Stomach (tissue), 9 donors: Measurements from ENCODE around the gene TIGD4. TPM values are rescaled to one million over a fixed set of nuclear protein-coding genes. Genes with fewer than 3 reads are reported as not detected.

ENCODE experiments used
- DNase-seq, 2 donors: peaks; one replicate each; pipeline versions ENCODE4 v3.0.0 to v3.0.0-alpha.2; 2013 to 2019
- H3K27ac ChIP-seq, 5 donors: fragments of 200-600 bp in 4 of 5; sonication (generic) in 4 of 5; one replicate each; pipeline ENCODE4 v1.5.1; 2013 to 2019; ENCODE audit warnings: mild to moderate bottlenecking in 1 of 5, moderate library complexity in 1 of 5
- H3K27me3 ChIP-seq, 3 donors: fragments of 200-600 bp; sonication (generic); one replicate each; pipeline ENCODE4 v1.5.1; 2017 to 2019; ENCODE audit warnings: mixed run types in 1 of 3
- H3K36me3 ChIP-seq, 4 donors: fragments of 200-600 bp; sonication (generic); 1 replicate in 3 of 4; 2 replicates in 1 of 4; pipeline ENCODE4 v1.5.1; 2016 to 2019
- H3K4me1 ChIP-seq, 4 donors: fragments of 200-600 bp; sonication (generic); one replicate each; pipeline ENCODE4 v1.5.1; 2016 to 2019
- H3K4me3 ChIP-seq, 4 donors: fragments of 200-600 bp; sonication (generic) in 3 of 4; one replicate each; pipeline ENCODE4 v1.5.1; 2016 to 2019; ENCODE audit warnings: mild to moderate bottlenecking in 1 of 4
- H3K9me3 ChIP-seq, 4 donors: fragments of 200-600 bp; sonication (generic); one replicate each; pipeline ENCODE4 v1.5.1; 2016 to 2019
- EP300 ChIP-seq: sonication (generic); formaldehyde crosslinking; IDR thresholded peaks from one replicate; pipeline ENCODE4 v1.6.1; 2017; ENCODE audit warnings: antibody characterized with exemption
- POLR2A ChIP-seq, 4 donors: fragments of 450-650 bp; IDR thresholded peaks; one replicate each; pipeline ENCODE4 v1.6.1; 2016; ENCODE audit warnings: antibody characterized with exemption in 4 of 4, control low read depth in 2 of 4, mild to moderate bottlenecking in 1 of 4, moderate library complexity in 1 of 4
- POLR2AphosphoS5 ChIP-seq, 3 donors: sonication (generic); formaldehyde crosslinking; IDR thresholded peaks; one replicate each; pipeline ENCODE4 v1.6.1; 2016; ENCODE audit warnings: antibody characterized with exemption in 3 of 3
- WGBS, 5 donors: extraction: QIAGEN DNeasy Blood & Tissue Kit in 3 of 5; methylation state at CpG; one replicate each; pipeline versions ENCODE4 v1.1.5 to v1.1.7; 2013 to 2018; 5-methylcytosine and 5-hydroxymethylcytosine counted together
- intact Hi-C: fragments of 100-400 bp; cut with DNase I; formaldehyde crosslinking; loops from one replicate; pipeline ENCODE4 v1.15.1; 2023; ENCODE audit warnings: low total_unique reads
- polyA plus RNA-seq, 3 donors: library from polyadenylated mRNA; stranded (reverse); fragments of 200-250 nt; gene quantifications; one replicate each; pipeline ENCODE4 v1.2.3, GENCODE V29; 2013
- total RNA-seq, 5 donors: library from RNA; depleted of rRNA; stranded (reverse); fragments of >200 nt; gene quantifications; one replicate each; pipeline versions ENCODE4 v1.1.0 to v1.2.3, GENCODE V29; 2014 to 2016
- TF ChIP-seq, protein P1 (sequence below), 7 experiments: fragments of 450-650 bp in 4 of 7; fragments of 200-600 bp in 3 of 7; sonication (generic) in 3 of 7; IDR thresholded peaks; one replicate each; pipeline ENCODE4 v1.5.1; 2016 to 2019; ENCODE audit warnings: antibody characterized with exemption in 7 of 7, control low read depth in 2 of 7, mild to moderate bottlenecking in 1 of 7
- donor health status: healthy with polysubstance abuse.
- donor health status: Bipolar disorder and iron deficiency.
- donor health status: healthy.

TIGD4 gene
- total and polyA plus RNA-seq, 8 donors = 0.20 to 4.1 (median 0.72) TPM; not detected in 4

DNA sequence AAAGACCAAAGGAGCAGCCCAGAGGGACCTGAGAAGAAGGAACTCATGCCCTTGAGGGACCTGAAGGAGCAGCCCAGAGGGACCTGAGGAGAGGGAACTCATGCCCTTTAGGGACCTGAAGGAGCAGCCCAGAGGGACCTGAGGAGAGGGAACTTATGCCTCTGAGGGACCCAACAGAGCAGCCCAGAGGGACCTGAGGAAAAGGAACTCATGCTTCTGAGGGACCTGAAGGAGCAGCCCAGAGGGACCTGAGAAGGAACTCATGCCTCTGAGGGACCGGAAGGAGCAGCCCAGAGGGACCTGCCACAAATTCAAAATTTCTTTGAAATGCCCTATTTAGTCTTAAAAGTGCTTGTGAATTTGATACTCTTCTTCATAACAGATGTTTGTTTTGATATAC is 51.2 kb downstream of the TIGD4 start:
- H3K27me3 ChIP-seq = no peaks in the 10 kb centered on the region
- no peaks in the 10 kb centered on the region for H3K36me3 ChIP-seq
- H3K4me1 ChIP-seq = no peaks in the 10 kb centered on the region
- TF ChIP-seq, protein P1, sequence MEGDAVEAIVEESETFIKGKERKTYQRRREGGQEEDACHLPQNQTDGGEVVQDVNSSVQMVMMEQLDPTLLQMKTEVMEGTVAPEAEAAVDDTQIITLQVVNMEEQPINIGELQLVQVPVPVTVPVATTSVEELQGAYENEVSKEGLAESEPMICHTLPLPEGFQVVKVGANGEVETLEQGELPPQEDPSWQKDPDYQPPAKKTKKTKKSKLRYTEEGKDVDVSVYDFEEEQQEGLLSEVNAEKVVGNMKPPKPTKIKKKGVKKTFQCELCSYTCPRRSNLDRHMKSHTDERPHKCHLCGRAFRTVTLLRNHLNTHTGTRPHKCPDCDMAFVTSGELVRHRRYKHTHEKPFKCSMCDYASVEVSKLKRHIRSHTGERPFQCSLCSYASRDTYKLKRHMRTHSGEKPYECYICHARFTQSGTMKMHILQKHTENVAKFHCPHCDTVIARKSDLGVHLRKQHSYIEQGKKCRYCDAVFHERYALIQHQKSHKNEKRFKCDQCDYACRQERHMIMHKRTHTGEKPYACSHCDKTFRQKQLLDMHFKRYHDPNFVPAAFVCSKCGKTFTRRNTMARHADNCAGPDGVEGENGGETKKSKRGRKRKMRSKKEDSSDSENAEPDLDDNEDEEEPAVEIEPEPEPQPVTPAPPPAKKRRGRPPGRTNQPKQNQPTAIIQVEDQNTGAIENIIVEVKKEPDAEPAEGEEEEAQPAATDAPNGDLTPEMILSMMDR (IDR thresholded peaks at IDR 0.05) = no peak
- H3K4me3 ChIP-seq = no peak overlapping the region
- no peak for DNase-seq
- no peaks in the 10 kb centered on the region for H3K9me3 ChIP-seq
- no peak overlapping the region for H3K27ac ChIP-seq
- 69 to 97% (median 94%) methylated on average over 1 of the region's 1 CpG for WGBS, 5 donors
- intact Hi-C loops = no loop called here

DNA sequence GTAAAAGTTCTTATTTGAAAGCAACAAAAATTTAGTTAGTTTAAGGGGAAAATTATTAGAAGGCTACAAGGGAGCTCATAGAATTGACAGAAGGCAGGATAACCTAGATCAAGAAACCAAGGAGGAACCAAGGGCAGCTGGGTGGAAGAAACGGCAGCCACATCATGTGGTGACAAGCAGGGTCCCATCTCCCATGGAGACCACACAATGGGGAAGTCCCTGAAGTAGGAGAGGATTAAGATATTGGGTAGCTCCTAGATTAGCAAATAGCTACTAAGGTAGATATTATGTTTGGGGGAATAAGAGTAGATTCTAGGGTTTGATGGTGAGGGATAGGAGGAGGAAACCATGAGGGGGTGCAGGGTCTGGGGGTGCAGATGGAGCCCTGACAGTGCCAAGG is 51.7 kb downstream of the TIGD4 start:
- intact Hi-C loops = no loop called here
- TF ChIP-seq POLR2AphosphoS5 (IDR thresholded peaks at IDR 0.05) (no peak), POLR2A (IDR thresholded peaks at IDR 0.05) (no peak)
- WGBS, 5 donors = 33 to 62% (median 53%) methylated on average over 1 of the region's 1 CpG

GRCh38 chr4:152724494-152724893 is 55.0 kb downstream of the TIGD4 start:
- WGBS, 5 donors = 71 to 76% (median 76%) methylated on average over 5 of the region's 5 CpGs
- intact Hi-C loops = no loop called here
- no peaks in the 10 kb centered on the region for H3K27me3 ChIP-seq
- no peak overlapping the region for H3K4me3 ChIP-seq
- no peak for TF ChIP-seq POLR2AphosphoS5 (IDR thresholded peaks at IDR 0.05)
- TF ChIP-seq, protein P1 (IDR thresholded peaks at IDR 0.05) = no peak
- no peak for TF ChIP-seq POLR2A (IDR thresholded peaks at IDR 0.05)
- no peak for TF ChIP-seq EP300
- H3K9me3 ChIP-seq = no peaks in the 10 kb centered on the region
- DNase-seq = no peak
- H3K4me1 ChIP-seq = no peaks in the 10 kb centered on the region
- no peaks in the 10 kb centered on the region for H3K36me3 ChIP-seq
- no peak overlapping the region for H3K27ac ChIP-seq

More for the DNA sequence above, 51.7 kb downstream of the TIGD4 start:
- DNase-seq = no peak
- H3K4me1 ChIP-seq = no peaks in the 10 kb centered on the region
- no peak overlapping the region for H3K27ac ChIP-seq
- H3K4me3 ChIP-seq = no peak overlapping the region
- no peaks in the 10 kb centered on the region for H3K27me3 ChIP-seq
- H3K36me3 ChIP-seq = no peaks in the 10 kb centered on the region
- no peaks in the 10 kb centered on the region for H3K9me3 ChIP-seq

DNA sequence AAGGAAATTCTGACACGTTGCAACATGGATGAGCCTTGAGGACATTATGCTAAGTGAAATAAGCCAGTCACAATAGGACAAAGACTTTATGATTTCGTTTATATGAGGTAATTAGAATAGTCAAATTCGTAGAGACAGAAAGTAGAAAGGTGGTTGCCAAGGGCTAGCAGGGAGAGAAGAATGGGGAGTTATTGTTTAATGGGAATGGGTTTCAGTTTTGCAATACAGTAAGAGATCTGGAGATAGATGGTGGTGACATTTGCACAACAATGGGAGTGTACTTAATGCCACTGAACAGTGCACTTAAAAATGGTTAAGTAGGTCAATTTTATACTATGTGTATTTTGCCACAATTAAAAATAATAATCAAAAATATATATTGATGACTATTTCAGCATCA is 56.3 kb downstream of the TIGD4 start:
- Histone ChIP-seq H3K36me3 (no peaks in the 10 kb centered on the region), H3K4me1 (no peaks in the 10 kb centered on the region), H3K27me3 (no peaks in the 10 kb centered on the region), H3K4me3 (no peak overlapping the region), H3K27ac (no peak overlapping the region), H3K9me3 (no peaks in the 10 kb centered on the region)
- intact Hi-C loops = no loop called here
- TF ChIP-seq, protein P1 (IDR thresholded peaks at IDR 0.05) = no peak
- TF ChIP-seq POLR2AphosphoS5 (IDR thresholded peaks at IDR 0.05) = no peak
- TF ChIP-seq EP300 = no peak
- no peak for TF ChIP-seq POLR2A (IDR thresholded peaks at IDR 0.05)
- 74 to 81% (median 79%) methylated on average over 3 of the region's 3 CpGs for WGBS, 5 donors
- DNase-seq = no peak

- Histone ChIP-seq H3K27me3 (no peaks in the 10 kb centered on the region), H3K27ac (no peak overlapping the region), H3K4me1 (no peaks in the 10 kb centered on the region), H3K9me3 (peaks cover 0 to 5% (median under 1%) of the 10 kb centered on the region in 4 donors), H3K36me3 (no peaks in the 10 kb centered on the region), H3K4me3 (no peak overlapping the region)
- TF ChIP-seq EP300 = no peak
- no peak for TF ChIP-seq POLR2A (IDR thresholded peaks at IDR 0.05)
- no peak for TF ChIP-seq POLR2AphosphoS5 (IDR thresholded peaks at IDR 0.05)
- WGBS, 5 donors = 73 to 80% (median 77%) methylated on average over 24 of the region's 24 CpGs
- DNase-seq = no peak
- intact Hi-C loops = no loop called here
Observed at GRCh38 chr4:152719801-152720556, 59.6 kb downstream of the TIGD4 start.

Other genes with a start within 250 kb of the TIGD4 start
- gene FBXW7, start 243.6 kb downstream of the TIGD4 start, total RNA-seq = 100 to 1,000 TPM in 2 of 5 donors, 10 to 100 TPM in 3; 15.1 to 119 (median 64.8) TPM
- 10 to 100 TPM in 1 of 3 donors, 1 to 10 TPM in 2; 8.7 to 27.5 (median 9.0) TPM for gene FBXW7, start 243.6 kb downstream of the TIGD4 start, polyA plus RNA-seq
- gene TMEM154, start 99.7 kb downstream of the TIGD4 start, total RNA-seq = 1 to 10 TPM in 2 of 5 donors, under 1 TPM in 3; under 0.01 to 5.5 (median 0.58) TPM
- gene TMEM154, start 99.7 kb downstream of the TIGD4 start, polyA plus RNA-seq = 1 to 10 TPM in 1 of 3 donors, under 1 TPM in 2; 0.46 to 3.8 (median 0.81) TPM
- 100 to 1,000 TPM in 1 of 5 donors, 10 to 100 TPM in 4; 35.9 to 103 (median 50.0) TPM for gene ARFIP1, start 224 bp upstream of the TIGD4 start, total RNA-seq
- 10 to 100 TPM; 15.3 to 31.3 (median 17.1) TPM for gene ARFIP1, start 224 bp upstream of the TIGD4 start, polyA plus RNA-seq
- gene FHDC1, start 156.6 kb upstream of the TIGD4 start, total RNA-seq = 10 to 100 TPM in 1 of 5 donors, 1 to 10 TPM in 4; 3.5 to 13.4 (median 8.6) TPM
- gene FHDC1, start 156.6 kb upstream of the TIGD4 start, polyA plus RNA-seq = 1 to 10 TPM; 2.9 to 4.3 (median 3.8) TPM